Mesothelial cell of epicardium (in vitro differentiated cells): Measurements from ENCODE around the gene FTO. TPM values are rescaled to one million over a fixed set of nuclear protein-coding genes. Genes with fewer than 3 reads are reported as not detected.

Source experiments
- DNase-seq, 2 experiments: peaks; one replicate each; pipeline ENCODE4 v3.0.0; 2021; ENCODE audit warnings: low spot score in 2 of 2; ENCODE audit not compliant: unreplicated experiment in 2 of 2
- H3K27ac Mint-ChIP-seq: 2 replicates; pipeline ENCODE4 v1.8.0; 2021; ENCODE audit warnings: mixed read lengths
- H3K27me3 Mint-ChIP-seq: 2 replicates; pipeline ENCODE4 v1.8.0; 2021; ENCODE audit warnings: low read depth, mixed read lengths
- H3K36me3 Mint-ChIP-seq: 2 replicates; pipeline ENCODE4 v1.8.0; 2021; ENCODE audit warnings: mixed read lengths
- H3K4me1 Mint-ChIP-seq: 2 replicates; pipeline ENCODE4 v1.8.0; 2021; ENCODE audit warnings: mixed read lengths
- H3K4me3 Mint-ChIP-seq: 2 replicates; pipeline ENCODE4 v1.8.0; 2021; ENCODE audit warnings: mild to moderate bottlenecking, moderate library complexity, mixed read lengths
- H3K9me3 Mint-ChIP-seq: 2 replicates; pipeline ENCODE4 v1.8.0; 2021; ENCODE audit warnings: mixed read lengths
- total RNA-seq: library from RNA; stranded (reverse); gene quantifications from 3 replicates; pipeline ENCODE4 v1.2.1, GENCODE V29; 2021
- TF ChIP-seq, protein P1 (sequence below): fragments of 200-600 bp; sonication (generic); IDR thresholded peaks from one replicate; pipeline ENCODE4 v1.5.0; 2021; ENCODE audit warnings: antibody characterized with exemption; ENCODE audit not compliant: unreplicated experiment

Gene FTO
- total RNA-seq, 1 donor from 2014 or later = 103 TPM

DNA sequence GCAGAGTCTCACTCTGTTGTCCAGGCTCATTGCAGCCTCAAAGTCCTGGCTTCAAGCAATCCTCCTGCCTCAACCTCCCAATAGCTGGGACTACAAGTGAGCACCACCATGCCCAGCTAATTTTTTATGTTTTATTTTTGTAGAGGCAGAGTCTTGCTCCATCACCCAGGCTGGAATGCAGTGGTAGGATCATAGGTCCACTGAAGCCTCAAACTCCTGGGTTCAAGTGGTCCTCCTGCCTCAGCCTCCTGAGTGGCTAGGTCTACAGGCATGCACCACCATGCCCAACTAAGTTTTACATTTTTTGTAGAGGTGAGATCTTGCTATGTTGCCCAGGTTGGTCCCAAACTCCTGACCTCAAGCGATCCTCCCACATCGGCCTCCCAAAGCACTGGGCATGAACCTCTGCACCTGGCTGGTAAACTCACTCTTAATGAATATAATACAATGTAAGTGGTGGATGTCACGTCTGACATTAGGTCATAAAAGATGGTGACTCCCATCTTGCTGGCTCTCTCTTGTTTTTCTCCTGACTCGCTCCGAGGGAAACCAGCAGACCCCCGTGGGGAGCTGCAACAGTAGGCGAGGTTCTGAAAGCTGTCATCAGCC lies 456.4 kb downstream of the FTO start:
- TF ChIP-seq, protein P1, sequence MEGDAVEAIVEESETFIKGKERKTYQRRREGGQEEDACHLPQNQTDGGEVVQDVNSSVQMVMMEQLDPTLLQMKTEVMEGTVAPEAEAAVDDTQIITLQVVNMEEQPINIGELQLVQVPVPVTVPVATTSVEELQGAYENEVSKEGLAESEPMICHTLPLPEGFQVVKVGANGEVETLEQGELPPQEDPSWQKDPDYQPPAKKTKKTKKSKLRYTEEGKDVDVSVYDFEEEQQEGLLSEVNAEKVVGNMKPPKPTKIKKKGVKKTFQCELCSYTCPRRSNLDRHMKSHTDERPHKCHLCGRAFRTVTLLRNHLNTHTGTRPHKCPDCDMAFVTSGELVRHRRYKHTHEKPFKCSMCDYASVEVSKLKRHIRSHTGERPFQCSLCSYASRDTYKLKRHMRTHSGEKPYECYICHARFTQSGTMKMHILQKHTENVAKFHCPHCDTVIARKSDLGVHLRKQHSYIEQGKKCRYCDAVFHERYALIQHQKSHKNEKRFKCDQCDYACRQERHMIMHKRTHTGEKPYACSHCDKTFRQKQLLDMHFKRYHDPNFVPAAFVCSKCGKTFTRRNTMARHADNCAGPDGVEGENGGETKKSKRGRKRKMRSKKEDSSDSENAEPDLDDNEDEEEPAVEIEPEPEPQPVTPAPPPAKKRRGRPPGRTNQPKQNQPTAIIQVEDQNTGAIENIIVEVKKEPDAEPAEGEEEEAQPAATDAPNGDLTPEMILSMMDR = no peak
- H3K36me3 Mint-ChIP-seq = no peaks in the 10 kb centered on the region
- H3K4me3 Mint-ChIP-seq = no peak overlapping the region
- DNase-seq = no peak
- no peaks in the 10 kb centered on the region for H3K27me3 Mint-ChIP-seq
- no peak overlapping the region for H3K27ac Mint-ChIP-seq
- H3K4me1 Mint-ChIP-seq = peaks cover 3% of the 10 kb centered on the region
- peaks cover 15% of the 10 kb centered on the region for H3K9me3 Mint-ChIP-seq

DNA sequence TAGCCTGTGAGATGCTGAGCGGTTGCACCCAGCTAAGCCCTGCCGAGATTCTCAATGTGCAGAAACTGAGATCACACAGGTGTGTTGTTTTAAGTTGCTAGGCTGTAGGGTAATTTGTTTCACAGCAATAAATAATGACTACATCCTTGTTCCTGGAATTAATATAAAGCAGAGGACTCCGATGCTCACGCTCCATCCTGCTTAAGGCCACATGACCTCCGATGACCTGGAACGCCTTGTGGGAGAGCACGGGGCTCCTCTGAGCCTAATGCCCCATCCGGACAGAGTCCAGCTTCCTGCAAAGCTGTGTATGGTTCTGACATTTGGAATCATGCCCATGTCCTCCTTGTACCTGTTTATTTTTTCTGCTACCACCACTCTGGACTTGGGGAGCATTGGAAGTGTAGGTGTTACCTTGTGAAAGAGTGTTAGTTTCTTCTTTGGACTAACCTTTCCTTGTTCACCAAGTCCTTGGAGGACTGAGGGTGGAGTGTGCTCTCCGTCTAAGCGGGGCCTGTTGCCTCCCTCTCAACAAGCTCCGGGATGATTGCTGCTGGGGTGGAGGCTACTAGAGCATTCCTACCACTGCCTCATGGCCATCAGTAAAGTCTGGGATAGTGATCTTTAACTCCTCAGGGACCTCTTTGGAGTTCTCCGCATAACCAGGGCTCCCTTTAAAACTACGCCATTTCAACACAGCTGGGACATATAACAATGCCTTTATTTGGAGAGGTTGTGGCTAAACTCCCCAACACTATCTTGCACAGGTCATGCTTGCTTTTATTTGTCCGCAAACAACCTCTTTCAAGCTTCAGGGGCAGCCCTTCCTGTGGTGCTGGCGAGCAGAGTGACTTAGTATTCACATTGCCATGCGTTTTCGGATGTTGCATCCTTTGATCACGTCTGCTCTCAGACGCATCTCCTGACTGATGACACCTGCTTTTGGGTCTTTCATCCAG lies 457.3 kb downstream of the FTO start:
- DNase-seq = no peak
- H3K4me1 Mint-ChIP-seq = peaks cover 3% of the 10 kb centered on the region
- peaks cover 11% of the 10 kb centered on the region for H3K9me3 Mint-ChIP-seq
- no peak overlapping the region for H3K4me3 Mint-ChIP-seq
- no peaks in the 10 kb centered on the region for H3K36me3 Mint-ChIP-seq
- H3K27ac Mint-ChIP-seq = no peak overlapping the region
- TF ChIP-seq, protein P1 = no peak
- H3K27me3 Mint-ChIP-seq = no peaks in the 10 kb centered on the region

DNA sequence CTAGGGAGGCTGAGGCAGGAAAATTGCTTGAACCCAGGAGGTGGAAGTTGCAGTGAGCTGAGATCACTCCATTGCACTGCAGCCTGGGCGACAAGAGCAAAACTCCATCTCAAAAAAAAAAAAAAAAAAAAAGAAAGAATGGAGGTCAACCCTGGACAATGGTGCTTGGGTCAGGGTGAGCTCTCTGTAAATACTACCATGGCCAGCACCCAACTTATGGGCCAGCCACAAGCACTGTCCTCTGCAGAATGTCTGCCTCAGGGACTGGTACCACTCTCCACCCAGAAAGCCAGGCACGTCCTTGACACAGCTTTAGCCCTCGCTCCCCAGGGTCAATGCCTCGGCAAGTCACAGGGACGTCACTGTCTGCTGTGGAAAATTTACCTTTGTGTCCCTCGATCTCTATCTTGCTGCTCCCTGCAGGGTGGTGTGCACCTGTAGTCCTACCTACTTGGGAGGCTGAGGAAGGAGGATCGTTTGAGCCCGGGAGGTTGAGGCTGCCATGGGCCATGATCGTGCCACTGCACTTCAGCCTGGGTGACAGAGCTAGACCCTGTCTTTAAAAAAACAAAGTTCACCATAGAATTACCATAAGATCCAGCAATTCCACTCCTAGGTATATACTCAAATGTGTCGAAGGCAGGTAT lies 459.4 kb downstream of the FTO start:
- peaks cover 11% of the 10 kb centered on the region for H3K9me3 Mint-ChIP-seq
- TF ChIP-seq, protein P1 = no peak
- no peaks in the 10 kb centered on the region for H3K27me3 Mint-ChIP-seq
- H3K36me3 Mint-ChIP-seq = no peaks in the 10 kb centered on the region
- no peak for DNase-seq
- H3K4me1 Mint-ChIP-seq = peaks cover 3% of the 10 kb centered on the region
- H3K27ac Mint-ChIP-seq = no peak overlapping the region
- H3K4me3 Mint-ChIP-seq = no peak overlapping the region

DNA sequence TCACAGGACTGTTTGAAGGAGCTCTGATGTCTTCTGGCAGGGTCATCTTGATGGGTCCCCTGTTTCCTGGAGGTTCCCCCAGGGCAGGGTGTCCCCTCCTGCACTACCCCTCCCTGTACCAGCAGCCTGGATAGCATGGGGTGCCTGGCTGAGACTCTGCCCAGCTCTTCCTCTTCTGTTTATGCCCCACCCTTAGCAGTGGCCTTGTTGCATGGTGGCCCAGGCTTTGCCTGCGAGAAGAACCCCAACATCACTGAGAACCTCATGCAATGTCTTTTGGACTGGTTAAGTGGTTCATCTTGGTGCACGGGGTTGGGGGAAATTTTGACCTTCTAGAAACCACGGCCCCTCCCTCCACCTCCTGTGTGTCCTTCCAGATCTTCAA lies 460.8 kb downstream of the FTO start:
- Mint-ChIP-seq H3K4me3 (no peak overlapping the region), H3K9me3 (peaks cover 7% of the 10 kb centered on the region), H3K27me3 (no peaks in the 10 kb centered on the region), H3K4me1 (peaks cover 3% of the 10 kb centered on the region), H3K36me3 (no peaks in the 10 kb centered on the region), H3K27ac (no peak overlapping the region)
- no peak for DNase-seq
- TF ChIP-seq, protein P1 = no peak

DNA sequence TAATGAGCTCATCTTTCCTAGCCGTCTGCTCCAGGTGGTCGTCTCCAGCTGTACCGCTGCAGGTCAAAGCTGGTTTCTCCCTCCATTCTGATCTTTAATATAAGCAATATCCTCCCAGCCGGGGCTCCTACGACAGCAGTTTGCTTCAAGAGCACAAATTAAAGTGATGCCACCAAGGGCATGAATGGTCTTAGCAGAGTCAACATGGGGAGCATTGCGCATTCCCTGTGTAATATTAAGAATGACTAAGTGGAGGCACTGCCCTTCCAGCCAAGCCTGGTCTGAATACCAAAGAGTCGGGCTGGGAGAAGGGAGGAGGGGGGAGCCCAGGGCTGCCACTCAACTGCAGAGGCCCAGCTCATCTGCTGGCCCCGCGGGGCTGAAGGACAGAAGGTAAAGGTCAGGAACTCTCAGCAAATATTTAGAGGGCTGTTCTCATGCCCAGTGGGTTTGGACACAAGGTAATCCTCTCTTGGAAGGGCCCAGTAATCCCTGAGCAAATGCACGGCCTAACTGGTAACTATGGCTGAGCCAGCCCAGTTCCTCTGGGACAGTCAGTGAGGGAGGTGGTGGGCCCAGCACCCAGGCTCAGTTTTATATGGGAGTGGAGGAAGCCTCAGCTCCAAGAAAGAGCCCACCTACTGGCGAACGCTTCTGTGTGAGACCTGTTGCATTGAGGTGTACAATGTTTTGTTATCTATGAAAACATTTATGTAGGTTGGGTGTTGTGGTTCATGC lies 461.4 kb downstream of the FTO start:
- Mint-ChIP-seq H3K27ac (no peak overlapping the region), H3K4me3 (no peak overlapping the region), H3K4me1 (peaks cover 3% of the 10 kb centered on the region), H3K36me3 (no peaks in the 10 kb centered on the region), H3K9me3 (peaks cover 7% of the 10 kb centered on the region), H3K27me3 (no peaks in the 10 kb centered on the region)
- TF ChIP-seq, protein P1 = no peak
- no peak for DNase-seq
